Ecto neural progenitor cell (in vitro differentiated cells): Measurements from ENCODE around the gene QSOX1.

Experiments
- DNase-seq: peaks from one replicate; pipeline ENCODE4 v3.0.0-alpha.2; 2018; ENCODE audit warnings: low spot score

Gene QSOX1

DNA sequence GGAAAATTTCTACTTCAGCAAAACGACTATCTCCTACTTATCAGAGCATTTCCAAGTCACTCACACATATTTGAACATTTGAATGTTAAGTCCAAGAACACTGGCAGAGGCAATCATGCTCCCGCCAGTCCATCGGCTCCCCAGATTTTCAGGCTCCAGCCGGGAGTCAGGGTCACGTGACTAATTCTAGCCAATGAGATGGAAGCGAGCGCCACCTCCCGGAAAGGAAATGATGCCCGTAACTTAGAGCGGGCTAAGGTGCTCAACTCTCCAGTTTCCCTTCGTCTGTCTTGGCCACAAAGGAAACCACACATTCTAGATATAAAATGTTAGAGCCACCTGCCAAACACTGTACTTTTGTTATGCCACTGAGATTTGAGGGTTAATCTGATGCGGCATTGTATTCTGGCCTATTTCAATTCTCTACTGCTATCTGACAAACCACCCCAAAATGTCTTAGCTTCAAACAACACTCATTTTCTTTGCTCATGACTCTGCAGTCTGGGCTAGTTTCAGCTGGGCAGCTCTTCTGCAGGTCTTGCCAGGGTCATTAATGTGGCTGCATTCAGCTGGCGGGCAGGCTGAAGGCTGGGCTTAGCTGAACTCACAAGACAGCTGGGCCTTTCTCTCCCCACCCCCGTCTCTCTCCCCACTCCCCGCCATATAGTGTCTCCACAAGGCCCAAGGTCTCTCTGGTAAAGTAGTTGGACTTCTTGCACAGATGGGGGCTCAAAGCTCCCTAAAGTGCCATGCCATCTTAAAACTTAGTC lies 58.9 kb downstream of the QSOX1 start:
- DNase-seq = no peak

DNA sequence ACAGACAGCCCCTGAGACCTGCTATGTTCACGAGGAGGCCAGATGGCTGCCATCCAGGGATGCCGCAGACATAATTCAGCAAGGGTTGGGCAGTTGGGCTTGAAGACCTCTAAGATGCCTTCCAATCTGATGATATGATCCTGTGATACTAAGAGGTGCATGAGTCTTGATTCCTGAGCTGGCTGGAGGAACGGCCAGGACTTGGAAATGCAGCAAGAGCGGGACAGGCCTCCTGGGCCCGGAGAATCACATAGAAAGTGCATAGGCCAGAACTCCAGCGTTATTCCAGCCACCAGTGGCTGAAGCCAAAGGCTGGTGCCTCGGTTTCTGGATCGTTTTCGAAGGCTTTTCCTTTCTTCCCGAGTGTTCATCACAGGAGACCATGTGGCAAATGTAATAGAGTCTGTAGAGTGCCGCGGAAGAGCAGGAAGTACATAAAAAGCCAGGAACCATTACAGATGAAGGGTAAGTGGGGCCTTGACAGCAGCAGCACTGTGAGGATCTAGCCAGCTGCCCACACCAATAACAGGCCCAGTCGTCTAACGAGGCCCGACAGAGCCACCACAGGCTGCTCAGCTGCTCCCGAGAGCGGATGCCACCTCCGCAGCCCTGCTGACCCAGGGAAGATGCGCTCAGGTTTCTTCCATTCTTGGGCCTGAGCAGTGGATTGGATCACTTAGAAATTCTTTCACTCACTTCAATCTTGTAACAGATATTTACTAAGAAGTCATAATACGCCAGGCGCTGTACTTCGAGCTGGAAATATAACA lies 61.4 kb downstream of the QSOX1 start:
- no peak for DNase-seq

DNA sequence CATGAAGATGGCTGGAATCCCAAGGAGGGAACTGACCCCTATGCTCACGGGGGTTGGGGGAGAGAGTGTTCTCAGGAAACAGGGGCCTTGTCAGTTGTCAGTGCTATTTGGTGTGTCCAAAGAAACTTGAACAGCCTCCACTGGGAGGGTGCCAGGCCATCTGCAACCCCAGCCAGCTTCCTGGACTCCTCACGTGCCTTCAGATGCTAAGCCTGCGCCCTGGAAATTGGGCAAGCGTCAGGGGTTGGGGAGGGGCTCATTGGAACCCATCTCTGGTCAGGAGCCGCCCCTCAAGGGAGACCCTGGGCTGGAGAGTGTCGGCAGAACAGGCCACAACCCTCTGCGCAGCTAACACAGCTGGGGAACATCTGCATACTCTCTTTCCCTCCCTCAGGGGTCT lies 62.3 kb downstream of the QSOX1 start:
- DNase-seq = no peak

DNA sequence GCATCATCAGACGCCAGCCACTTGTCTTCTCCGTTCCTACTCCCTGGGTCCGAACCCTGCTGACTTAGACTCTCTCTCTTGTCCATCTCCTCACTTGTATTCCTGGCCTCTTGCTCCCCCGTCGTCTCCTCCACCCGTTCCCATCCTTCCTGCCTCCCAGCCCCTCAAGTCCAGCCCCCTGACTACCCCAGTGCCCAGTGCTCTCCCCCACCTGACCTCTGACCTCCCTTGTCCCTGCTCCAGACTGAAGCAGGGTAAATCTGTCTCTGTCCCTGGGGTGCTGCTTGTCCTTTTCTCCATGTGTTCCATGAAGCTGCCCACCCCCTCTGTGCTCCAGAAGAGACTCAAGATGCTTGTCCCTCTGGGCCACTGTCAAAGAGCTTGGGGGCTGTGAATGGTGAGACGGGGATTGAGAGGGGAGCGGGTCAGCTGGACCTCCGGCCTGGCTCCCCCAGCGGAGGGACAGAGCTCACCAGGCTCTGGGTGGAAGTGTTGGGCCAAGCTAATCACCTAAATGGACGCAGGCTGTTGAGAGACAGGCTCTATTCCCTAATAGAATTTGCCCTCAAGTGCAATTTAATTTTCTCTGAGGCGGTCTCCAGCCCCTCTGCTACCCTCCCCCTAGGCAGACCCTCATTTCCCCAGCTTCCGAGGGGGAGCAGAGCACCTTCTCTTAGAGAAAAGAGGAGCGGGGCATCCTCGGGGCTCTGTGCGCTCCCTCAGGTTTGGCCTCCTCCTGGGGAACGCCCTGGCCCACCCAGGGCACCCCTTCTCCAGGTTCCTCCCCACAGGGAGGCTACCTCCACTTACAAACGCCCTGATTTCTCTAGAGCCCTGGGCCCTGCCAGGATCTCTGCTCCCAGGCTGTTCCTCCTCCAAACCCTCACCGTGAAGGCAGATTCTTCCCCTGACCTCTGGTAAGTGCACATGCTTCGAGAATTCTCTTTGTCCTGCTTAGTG lies 64.4 kb downstream of the QSOX1 start:
- no peak for DNase-seq

DNA sequence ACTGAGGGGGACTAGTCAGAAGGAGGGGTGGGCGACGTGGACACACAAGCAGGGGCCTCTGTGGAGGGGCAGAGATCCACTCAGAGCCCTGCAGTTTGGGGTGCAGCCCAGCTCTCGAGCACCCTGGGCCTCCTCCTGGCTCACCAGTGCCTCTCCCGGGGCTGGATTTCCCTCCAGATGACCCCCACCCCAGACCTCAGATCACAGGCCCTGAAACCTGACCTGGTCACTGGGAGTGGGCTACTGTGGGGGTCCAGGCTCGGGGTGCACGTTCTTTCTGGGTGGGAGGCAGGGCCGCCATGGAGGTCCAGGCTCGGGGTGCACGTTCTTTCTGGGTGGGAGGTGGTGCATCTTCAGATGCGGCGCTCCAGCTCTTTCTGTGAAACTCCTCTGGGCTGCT lies 65.1 kb downstream of the QSOX1 start:
- no peak for DNase-seq

DNA sequence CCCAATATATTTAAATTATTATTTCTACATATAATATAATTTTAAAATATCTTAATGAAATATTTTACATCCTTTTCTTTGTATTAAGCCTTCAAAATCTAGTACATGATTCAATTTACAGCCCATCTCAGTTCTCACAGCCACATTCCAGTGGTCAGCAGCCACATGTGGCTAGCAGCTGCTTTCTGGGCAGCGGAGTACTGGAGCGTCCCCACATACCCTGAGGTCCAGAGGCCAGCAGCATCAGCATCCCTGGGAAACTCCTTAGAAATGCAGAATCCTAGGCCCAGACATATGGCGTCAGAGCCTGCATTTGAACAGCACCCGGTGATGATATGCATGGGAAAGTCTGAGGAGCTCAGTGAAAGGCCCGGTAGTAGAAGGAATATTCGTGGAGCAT lies 66.8 kb downstream of the QSOX1 start:
- no peak for DNase-seq

DNA sequence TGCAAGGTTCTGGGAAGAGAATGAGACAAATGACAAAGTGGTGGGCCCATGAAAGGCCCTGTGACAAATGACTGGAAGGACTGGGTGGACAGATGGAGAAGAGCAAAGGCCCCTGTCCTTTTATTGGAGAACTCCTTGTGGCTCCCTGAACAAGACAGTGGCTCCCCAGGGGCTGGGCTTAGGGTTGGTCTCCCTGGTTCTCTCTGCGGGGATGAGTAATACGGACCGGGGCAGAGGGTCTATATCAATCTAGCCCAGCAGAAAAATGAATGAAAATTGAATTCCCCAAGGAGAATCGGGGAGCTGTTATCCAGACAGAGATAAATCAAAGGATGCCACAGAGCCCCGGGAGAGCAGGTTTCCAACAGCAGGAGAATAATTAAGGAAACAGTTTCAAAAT lies 70.2 kb downstream of the QSOX1 start:
- no peak for DNase-seq

DNA sequence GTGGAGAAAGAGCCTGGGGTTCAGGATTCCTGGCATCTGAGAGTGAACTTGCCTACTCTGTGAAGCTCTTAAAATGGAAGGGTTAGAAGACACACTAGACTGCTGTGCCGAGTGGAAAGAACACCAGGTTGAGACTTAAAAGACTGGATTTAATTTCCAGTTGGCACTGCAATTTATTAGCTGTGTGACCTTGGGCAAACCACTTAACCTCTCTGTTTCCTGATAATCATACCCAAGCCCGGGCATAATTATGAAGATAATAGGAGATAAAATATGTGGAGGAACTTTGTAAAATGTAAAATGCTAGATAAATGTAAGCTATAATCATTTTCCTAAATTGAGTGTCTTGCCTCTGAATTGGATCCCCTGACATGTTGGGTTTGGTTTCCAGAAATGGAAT lies 70.7 kb downstream of the QSOX1 start:
- DNase-seq = no peak

DNA sequence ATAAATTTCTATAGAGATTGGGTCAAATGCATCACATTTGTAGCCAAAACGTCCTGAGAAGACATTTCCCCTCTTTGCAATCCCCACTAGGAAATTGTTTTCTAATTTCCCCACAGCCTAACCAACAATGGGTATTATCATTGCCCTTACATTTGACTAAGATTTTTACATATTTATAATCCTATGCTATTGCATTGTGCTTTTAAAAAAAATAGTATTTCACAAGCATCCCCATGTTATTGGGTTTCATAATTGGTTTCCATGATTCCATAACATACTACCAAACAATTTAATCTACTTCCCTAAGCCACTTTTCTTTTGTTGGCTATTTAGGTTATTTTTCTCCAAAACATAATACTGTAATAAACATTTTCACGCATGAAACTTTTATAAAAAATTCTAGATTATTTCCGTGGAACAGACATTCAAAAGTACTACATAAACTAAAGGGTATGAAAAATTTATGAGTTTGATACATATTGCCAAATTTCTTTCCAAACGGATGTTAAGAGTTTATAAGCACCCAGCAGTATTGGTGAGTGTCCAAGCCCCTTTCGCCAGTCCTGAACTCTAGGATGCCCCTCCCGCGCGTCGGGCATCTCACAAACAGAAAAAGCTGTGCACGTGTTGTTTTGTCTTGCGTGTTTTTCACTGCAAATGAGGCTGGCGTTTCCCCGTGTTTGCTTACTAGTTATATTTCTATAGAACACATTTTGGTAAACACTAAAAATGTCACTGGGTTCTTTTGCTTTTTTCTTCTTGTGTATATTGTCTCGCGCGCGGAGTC lies 73.4 kb downstream of the QSOX1 start:
- no peak for DNase-seq

DNA sequence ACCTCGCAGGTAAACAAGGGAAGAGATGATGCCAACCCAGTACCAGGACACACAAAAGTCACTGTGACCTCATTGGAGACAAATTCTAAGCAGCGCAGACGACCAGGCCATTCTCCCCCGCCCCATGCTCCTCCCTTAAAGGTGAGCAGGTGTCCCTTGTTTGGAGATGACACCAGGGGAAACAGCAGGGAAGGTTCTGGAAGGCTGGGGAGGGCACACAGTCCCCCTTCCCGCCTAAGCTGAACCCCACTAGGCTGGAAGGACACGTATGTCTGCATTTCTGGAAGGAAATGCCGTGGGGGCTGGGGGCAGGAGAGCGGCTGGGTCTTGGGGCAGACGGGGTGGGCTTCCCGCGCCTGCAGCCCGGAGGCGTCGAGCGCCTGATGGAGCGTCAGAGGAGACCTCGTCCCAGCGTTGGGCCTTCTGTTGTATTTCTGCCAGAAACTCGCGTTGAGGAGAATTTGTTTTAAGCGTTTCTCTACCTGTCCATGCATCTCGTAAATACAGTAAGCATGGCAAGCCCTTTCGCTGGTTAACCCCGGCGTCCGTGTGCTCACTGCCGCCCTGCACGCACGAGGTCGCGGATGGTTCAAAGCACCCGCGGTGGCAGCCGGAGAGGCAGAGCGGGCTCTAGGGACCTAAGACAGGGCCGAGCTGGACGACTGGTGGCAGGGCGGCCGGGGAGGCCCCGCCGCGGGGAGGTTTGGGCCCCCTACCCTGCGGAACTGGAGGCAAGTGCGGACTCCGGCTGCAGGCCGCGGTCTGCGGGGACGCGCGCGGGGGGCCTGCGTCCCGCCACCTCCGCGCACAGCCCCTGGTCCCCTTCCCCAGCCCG lies 74.2 kb downstream of the QSOX1 start:
- peak; percentile 71 for DNase-seq

DNA sequence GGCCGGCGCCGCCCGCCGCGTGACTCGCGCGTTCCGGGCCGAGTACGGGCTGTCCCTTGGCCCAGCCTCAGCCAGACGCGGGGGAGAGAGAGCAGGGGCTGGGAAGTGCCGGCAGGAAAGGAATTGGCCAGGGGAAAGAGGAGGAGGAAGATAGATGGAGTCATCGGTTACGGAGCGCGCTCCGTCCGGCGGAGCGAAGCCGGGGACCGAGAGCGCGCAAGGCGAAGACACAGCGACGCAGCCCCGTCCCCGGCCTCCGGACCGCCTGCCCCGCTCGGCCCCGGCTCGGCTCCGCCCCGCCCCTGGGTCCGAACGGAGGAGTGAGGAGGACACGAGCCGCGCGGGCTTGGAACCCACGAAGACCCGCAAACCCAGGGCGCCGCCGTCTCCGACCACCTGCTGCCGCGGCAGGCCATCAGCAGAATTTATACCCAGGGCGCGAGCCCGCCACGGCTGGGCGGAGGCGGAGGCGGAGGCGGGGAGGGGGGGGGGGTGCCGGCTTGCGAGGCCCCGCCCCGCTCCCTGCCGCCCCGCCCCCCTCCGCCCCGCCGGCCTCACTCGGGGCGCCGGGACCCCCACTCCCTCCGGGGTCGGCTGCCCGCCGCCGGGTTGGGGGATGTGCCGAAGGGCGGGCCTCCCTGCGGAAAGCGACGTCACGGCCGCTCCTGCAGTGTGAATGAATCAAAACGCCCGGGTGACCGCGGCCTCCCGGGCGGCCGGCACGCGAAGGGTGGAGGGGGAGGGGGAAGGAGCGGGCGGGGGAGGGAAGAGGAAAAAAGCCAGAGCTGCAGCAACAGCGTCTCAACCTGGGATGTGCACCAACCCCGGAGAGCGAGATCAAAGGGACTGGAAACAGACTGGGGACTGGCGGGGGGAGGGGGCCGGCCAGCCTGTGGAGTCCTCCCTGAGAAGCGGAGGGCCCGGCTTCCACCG lies 75.1 kb downstream of the QSOX1 start, which contains the start of gene LHX4:
LHX4 (plus strand) TSS at position 782 of the 933 bp plus-strand sequence. CDS start 266 bp downstream, outside the sequence.
- DNase-seq = peak; percentile 85

DNA sequence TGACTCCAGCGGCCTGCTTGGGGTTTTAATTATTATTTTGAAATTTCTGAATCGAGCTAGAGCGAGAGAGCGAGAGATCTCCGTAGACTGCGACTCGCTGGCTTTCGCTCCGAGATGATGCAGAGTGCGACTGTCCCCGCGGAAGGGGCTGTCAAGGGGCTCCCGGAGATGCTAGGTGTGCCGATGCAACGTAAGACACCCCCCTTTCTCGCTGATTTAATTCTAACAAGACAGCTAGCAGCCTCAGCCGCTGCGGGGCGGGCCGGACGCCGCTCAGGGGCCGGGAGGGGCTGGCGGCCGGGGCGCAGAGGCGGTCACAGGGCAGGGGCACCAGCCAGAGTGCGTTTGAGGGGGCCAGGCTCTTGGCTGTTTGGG lies 75.7 kb downstream of the QSOX1 start:
- no peak for DNase-seq

DNA sequence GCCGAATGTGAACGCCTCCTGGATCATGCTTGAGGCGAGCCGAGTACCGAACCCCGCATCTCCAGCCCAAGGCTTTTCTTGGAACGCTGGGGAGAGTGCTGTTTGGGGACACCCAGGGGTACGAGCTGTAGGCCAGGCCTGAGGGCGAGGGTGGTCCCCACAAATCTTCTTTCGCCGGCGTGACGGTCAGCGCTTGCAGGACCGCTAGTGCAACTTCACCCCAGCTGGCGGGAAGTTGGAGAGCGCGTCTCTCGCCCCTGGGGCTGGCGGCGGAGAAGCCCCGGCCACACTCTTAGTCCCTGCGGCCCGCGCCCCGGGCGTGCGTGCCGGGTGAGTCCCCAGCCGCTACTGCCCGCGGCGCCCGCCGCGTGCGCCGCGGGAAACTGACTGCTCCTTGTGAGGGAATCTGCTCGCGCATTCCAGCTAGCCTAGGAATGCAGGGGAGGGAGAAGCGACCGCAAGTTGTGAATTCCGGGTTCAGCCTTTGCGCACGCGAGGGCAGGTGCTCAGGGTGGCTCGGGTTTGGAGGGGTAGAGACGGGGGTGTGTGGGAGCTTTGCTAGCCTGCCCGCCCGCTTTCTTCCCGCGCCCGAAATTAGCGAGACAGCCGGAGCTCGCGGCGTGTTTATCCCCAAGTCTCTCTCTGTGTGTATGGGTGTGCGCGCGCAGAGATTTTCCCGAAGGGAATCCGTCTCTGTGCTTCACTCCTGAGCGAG lies 76.3 kb downstream of the QSOX1 start:
- DNase-seq = peak; percentile 77

DNA sequence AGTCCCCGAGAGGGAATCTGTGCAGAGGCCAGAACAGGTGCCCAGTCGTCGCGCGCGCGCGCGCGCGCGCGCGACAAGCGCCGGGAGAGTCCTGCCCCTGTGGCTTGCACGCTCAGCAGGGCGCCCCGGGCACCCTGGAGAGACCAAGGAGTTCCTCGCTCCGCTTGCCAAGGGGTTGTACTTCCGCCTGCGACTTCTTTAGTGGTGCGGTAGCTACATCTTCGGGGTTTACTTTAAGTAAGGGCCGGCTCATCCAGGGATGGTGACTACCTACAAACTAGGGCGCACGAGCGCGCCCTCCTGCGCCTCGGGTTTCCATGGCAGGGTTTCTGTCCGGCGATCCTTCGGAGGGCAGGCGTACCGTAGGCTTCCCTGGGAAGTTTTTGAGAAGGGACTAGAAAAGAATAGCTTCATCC lies 76.8 kb downstream of the QSOX1 start:
- no peak for DNase-seq

DNA sequence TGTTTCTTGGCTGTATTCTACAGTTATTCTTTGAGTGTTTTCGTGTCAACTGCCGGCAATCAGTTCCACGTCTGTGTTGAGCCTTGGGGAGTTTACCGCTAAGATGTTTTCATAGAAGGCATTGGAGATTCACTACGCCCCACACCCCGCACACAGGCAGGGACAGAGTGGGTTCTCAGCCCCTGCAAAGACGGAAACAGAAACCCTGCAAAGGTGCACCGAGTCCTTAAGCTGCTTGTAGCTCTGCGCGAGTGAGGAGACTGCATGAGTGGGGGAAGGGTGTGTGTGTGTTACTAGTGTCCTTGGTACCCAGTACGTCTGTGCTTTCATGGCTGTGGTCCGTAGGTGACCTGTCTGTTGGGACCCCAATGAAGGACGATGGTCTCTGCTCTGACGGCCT lies 77.3 kb downstream of the QSOX1 start:
- no peak for DNase-seq

DNA sequence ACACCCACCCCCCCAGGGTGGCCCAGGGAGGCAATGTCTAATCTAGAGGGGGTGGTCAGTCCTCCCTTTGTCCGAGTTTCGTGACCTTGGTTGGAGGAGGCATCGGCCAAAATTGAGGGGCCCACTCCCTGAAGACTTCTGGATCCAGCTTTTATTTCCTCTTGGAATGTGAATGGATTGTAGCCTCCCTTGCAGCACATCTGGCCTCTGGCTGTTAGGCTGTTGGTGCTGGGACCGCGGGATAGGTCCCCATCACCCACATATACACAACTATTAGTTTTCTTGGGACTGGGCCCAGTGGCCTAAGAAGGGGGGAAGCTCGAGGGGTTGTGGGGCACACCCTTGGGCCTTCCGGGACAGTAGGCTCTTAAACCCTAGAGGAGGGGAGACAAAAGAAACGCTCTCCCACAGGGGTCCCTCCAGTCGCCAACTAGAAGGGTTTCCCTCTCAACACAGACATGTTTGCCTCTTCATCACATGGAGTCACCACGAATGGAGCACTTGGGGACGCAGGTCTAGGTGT lies 77.9 kb downstream of the QSOX1 start:
- no peak for DNase-seq

DNA sequence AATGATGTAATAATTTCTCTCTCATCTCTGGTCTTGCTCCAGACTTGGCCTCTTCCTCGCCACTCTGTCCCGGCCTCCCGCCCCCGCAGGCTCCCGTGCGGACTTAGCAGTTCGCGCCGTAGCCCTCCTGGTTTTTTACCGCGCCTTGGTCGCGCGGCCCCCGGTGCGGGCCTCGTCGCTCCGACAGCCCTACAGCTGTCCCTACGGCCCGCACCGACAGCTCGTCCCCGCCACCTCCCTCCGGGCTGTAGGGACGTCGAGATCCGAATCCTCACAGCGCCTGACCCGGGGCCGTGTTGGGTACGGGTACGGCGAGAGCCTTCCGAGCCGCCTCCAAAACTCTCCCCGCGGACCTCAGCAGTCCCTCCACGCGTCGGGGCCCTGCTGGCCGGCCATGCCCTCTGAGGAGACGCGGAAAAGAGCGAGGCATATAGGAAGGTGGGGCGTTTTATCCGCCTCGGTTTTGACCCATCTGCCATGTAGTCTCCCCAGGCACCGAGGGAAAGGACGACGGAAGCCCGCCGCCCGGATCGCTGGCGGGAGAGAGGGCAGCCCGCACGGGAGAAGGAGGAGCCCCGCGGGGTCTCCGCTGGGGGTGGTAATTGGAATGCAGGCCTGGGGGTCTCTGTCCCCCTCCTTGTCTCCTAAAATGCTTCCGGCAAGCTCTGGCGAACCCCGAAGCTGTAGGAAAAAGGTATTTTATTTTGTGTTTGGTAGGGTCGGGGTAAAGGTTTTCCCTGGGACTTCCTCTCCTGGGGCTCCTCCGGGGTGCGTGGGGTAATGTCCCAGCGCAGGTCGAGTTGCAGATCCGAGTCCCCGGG lies 78.7 kb downstream of the QSOX1 start:
- no peak for DNase-seq
